Uterus (tissue), 2 donors: ENCODE measurements around the gene GABRB1.

Source experiments
- POLR2A ChIP-seq, 2 donors: fragments of 450-650 bp; IDR thresholded peaks; one replicate each; pipeline ENCODE4 v1.6.1; 2016; ENCODE audit warnings: antibody characterized with exemption in 2 of 2, mild to moderate bottlenecking in 1 of 2, moderate library complexity in 1 of 2
- TF ChIP-seq, protein P1 (sequence below), 4 experiments: fragments of 200-600 bp in 2 of 4; fragments of 450-650 bp in 2 of 4; sonication (generic) in 2 of 4; IDR thresholded peaks; one replicate each; pipeline ENCODE4 v1.5.1; 2016 to 2019; ENCODE audit warnings: antibody characterized with exemption in 4 of 4, mild to moderate bottlenecking in 2 of 4, moderate library complexity in 1 of 4

GRCh38 chr4:47475411-47475810 lies 444.0 kb downstream of the GABRB1 start:
- TF ChIP-seq, protein P1, sequence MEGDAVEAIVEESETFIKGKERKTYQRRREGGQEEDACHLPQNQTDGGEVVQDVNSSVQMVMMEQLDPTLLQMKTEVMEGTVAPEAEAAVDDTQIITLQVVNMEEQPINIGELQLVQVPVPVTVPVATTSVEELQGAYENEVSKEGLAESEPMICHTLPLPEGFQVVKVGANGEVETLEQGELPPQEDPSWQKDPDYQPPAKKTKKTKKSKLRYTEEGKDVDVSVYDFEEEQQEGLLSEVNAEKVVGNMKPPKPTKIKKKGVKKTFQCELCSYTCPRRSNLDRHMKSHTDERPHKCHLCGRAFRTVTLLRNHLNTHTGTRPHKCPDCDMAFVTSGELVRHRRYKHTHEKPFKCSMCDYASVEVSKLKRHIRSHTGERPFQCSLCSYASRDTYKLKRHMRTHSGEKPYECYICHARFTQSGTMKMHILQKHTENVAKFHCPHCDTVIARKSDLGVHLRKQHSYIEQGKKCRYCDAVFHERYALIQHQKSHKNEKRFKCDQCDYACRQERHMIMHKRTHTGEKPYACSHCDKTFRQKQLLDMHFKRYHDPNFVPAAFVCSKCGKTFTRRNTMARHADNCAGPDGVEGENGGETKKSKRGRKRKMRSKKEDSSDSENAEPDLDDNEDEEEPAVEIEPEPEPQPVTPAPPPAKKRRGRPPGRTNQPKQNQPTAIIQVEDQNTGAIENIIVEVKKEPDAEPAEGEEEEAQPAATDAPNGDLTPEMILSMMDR (IDR thresholded peaks at IDR 0.05) = no peak
- no peak for TF ChIP-seq POLR2A (IDR thresholded peaks at IDR 0.05)
